NCI-H187 (cell line): ENCODE measurements around the gene ST6GALNAC4.
"Not testable (repeated sequence)": the region's sequence is repeated elsewhere in the genome, so short reads cannot be mapped to it uniquely, and the experiment has no call there.

ENCODE experiments used
- DNase-seq, 2 experiments: peaks; one replicate each; lab custom pipeline; 2025; lab: John Stamatoyannopoulos, UW

ST6GALNAC4 gene

GRCh38 chr9:127885508-127886281, 31.1 kb downstream of the ST6GALNAC4 start:
- DNase-seq, result no peak

DNA sequence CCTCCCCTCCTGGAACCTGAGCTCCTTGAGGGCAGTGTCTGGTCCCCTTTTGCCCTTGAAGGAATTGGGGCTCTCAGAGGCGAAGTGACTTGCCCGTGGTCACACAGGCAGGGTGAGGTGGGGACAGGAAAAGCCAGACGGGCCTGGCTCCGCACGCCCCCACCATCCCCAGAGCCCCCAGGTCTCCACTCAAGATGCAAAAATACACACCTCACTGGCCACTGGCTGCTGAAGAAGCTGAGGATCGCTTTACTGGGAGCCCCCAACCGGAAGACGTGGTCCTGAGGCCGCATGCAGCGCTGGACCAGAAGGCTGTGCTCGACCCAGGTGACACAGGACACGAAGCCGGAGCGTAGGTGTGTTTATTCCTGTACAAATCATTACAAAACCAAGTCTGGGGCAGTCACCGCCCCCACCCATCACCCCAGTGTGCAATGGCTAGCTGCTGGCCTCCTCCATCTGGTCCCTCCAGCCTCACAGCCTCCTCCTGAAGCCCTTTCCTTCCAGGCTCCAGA, 31.8 kb downstream of the ST6GALNAC4 start:
- DNase-seq, result no peak

DNA sequence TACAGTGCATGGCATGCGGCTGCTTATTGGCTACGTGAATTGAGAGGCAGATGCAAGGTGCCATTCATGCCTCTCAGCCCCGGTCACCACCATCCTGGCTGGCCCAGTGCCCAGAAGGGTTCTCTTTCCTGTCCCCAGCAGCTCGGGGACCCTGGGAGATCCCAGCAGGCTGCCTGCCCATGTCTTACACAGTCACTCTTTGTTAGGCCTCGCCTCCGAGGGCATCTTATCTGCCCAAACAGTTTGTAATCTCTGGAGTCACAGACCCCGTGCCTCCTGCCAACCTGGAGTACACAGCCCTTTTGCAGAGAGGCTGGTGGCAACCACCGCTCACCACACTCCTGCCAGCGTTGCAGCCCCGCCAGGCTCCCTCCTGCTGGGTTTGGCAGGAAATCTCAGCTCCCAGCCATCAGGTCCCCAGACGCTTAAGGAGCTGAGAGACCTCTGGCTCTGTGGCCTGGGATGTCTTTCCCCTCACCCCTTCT, 32.4 kb downstream of the ST6GALNAC4 start:
- no peak for DNase-seq

GRCh38 chr9:127883959-127884358, 32.9 kb downstream of the ST6GALNAC4 start:
- no peak for DNase-seq

GRCh38 chr9:127881715-127882114, 35.1 kb downstream of the ST6GALNAC4 start:
- DNase-seq, result not testable (repeated sequence)

DNA sequence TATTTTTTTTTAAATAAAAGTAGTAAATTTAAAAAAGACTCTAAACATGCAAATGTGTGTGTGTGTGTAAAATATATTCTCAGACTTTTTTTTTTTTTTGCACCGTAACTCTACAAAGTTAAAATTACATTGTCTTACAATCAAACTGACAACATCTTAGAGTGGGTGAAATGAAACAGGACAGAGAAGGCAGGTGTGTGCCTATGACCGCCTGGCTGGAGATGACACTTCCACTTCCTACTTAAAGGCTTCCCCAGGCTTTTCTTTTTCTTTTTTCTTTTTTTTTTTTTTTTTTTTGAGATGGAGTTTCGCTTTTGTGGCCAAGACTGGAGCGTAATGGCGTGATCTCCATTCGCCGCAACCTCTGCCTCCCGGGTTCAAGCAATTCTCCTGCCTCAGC, 36.7 kb downstream of the ST6GALNAC4 start:
- no peak for DNase-seq

DNA sequence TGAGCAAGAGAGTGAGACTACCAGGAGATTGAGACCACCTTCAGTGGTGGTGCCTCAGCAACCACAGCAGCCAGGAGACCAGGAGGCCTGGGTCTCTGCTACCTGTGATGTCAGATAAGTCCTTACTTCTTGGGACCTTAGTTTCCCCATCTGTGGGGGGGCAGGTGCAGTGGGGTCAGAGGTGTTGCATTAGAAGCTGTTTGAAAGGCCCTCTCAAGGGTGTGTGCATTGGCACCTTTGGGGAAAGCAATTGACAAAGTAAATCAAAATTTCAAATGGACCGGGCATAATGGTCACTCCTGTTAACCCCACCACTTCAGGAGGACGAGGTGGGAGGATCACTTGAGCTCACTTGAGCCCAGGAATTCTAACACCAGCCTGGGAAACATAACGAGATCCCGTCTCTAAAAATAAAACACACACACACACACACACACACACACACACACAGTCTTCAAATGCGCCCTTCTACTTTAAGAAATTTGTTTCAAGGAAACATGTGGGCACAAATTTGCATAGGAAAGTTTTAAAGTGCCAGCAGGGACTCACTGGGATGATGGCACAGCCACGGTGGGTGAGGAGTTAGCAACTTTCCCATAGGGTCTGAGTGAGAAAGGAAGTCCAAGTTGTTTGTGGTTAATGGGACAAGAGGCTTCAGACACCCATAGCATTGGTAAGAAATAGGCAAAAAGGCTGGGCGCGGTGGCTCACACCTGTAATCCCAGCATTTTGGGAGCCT, 38.0 kb downstream of the ST6GALNAC4 start:
- DNase-seq, result no peak

- DNase-seq, result no peak
Observed at GRCh38 chr9:127878001-127878651, 38.7 kb downstream of the ST6GALNAC4 start.

GRCh38 chr9:127877566-127877998, 39.3 kb downstream of the ST6GALNAC4 start, which contains the start of gene AK1:
Gene AK1, minus strand, starts transcription at chr9:127877675. Its CDS starts 3,058 bp downstream, at chr9:127874617.
- DNase-seq, result peak; percentile 4 to 22

- DNase-seq, result no peak
Observed at GRCh38 chr9:127876764-127877562, 39.9 kb downstream of the ST6GALNAC4 start.

DNA sequence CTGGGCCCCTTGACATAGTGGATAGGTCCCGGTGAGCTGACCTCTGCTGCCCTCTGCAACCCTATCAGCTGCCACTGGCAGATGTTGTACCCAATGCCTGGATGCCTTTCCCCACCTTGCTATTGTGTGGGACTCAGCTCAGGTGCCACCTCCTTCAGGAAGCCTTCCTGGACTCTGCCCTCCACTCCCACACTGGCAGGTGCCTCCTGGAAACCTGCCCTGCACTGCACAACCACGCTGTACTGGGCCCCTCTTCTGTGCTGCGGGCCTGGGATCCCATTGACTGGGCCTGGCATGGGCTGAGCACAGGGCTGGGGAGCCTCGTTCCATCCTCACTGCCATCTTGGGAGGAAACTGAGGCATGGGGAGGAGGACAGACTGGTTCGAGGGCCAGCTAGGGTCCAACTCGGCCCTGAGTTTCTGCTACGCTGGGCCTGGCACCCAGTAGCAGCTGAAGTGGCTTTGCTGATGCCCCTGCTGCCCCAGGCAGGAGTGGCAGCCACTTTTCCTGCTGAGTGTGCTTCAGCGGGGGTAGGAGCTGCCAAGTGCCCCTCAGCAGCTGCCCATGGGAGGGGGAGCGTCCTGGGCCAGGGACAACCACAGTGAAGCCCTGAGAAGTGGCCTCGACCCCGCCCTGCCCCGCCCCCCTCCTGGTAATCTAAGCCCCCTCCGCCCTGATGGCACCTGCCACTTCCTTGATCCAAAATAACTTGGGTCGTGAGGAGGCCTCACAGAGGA, 40.6 kb downstream of the ST6GALNAC4 start:
- no peak for DNase-seq

DNA sequence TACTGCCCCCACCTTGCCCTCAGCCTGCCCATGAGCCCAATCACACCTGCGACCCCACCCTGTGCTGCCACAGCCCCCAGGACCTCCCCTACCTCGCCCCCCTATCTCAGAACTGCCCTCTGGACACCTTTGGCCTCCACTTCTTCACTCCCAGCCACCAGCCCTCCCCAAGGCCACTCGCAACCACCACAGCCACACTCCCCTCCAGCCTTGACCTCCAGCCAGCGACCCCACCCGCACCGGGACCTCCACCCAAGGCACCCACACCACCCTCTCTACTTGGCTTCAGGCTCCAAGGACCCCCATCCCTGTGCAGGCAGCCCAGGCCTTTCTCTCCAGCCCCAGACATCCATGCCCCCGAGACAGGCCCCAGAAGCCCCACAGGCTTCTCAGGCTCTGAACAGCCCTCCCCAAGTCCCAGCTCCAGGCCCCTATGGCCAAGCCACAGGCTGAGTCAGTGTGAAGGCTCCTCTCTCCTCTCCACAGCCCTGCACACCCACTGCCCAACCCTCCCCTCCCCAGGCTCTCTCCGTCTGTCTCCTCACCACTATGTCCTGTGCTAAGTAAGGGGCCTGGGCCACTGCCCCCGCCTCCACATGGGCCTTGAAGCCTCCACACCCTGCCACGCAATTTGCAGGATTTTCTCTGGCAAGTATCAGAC, 41.4 kb downstream of the ST6GALNAC4 start:
- no peak for DNase-seq

GRCh38 chr9:127874301-127875221, 42.3 kb downstream of the ST6GALNAC4 start:
- DNase-seq, result no peak

GRCh38 chr9:127873886-127874285, 43.0 kb downstream of the ST6GALNAC4 start:
- DNase-seq, result no peak

DNA sequence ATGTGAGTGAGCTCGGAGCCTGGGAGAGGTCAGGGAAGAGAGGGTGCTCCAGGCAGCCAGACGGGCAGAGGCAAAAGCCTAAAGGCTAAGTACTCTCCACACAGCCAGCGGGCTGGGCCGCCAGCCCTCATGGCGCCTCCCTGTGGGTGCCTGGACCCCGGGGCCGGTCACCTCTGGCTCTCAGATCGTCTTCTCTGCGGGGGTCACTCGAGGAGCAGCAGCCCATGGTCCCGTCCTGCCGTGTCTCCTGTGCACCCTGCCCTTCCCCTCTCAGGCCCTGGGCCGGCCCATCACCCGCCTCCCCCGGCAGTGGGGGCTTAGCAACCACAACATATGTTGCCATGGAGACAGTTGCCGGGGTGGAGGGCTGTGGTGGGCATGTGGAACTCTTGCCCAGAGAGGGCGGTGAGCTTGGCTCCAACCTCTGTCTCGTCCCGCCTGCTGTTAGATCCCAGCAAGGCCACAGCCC, 43.6 kb downstream of the ST6GALNAC4 start:
- no peak for DNase-seq

DNA sequence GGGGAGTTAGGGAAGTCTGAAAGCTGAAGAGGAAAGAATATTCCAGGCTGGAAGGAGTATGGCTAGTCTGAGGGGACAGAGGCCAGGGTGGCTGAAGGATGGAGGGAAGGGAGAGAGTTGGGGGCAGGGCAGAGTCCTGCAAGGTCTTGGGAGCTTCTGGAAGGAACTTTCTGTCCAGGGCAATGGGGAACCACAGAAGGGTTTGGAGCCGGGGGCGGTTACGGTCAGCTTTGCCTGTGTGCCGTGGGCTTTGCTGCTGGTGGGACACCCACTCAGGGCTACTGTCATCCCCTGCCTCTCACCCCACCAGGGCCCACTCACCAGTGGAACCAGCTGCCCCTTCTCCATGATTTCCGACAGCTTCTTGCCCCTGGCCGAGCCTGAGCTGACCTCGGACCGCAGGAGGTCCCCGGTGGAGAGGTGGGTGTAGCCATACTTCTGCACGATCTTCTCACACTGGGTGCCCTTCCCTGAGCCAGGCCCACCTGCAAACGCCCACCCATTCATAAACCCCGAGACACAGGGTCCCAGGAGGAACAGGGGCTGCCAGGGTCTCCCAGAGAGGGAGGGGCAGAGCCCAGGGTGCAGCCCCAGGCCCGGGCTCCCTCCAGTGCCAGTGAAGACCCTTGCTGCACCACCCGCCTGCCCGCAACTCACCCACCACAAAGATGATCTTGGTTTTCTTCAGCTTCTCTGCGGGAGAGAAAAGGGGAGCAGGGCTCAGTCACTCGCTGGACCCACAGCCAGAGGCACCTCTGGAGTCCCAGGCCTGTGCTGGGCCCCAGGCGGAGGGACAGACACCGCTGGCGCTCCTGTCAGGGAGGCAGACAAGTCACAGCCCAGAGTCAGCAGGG, 44.2 kb downstream of the ST6GALNAC4 start:
- no peak for DNase-seq

DNA sequence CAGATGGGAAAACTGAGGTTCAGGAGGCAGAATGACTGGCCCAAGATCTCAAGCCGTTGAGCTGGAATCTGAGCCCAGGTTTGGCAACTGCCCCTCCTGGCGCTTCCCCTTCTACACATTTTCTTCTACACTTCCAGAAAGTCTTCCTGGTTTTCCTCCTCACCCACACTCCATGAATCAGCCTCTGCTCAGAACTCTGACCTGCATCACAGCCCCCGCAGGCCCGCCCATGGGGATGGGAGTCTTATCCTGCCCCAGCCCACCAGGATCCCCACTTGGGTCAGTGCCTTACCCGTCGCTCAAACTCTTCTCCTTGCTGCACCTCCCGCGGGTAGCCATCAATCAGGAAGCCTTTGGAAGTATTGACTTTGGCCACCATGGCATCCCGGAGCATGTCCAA, 45.3 kb downstream of the ST6GALNAC4 start:
- DNase-seq, result no peak

- DNase-seq, result no peak
Observed at GRCh38 chr9:127870887-127871286, 46.0 kb downstream of the ST6GALNAC4 start.
